Loucy (cell line): ENCODE data around the gene STPG1.

Source experiments
- CTCF ChIP-seq: fragments of 200-600 bp; sonication (generic); conservative IDR thresholded peaks from 2 replicates; pipeline ENCODE4 v1.5.1; 2014; ENCODE audit warnings: mild to moderate bottlenecking, antibody characterized with exemption, low read length
- EZH2phosphoT487 ChIP-seq: fragments of 200-600 bp; IDR thresholded peaks from 2 replicates; pipeline ENCODE4 v1.6.1; 2018; ENCODE audit warnings: antibody characterized with exemption, mild to moderate bottlenecking, moderate library complexity, borderline replicate concordance

GRCh38 chr1:24393892-24394291 is 19.7 kb downstream of the STPG1 start:
- TF ChIP-seq CTCF (no peak), EZH2phosphoT487 (no peak)
